ENCODE measurements around the gene NFASC. TPM values are rescaled to one million over a fixed set of nuclear protein-coding genes. Genes with fewer than 3 reads are reported as not detected.

The NFASC gene
- total RNA-seq, 1 donor from 2014 or later: 3.8 TPM

GRCh38 chr1:204979306-204979705 is 108.6 kb downstream of the NFASC start:
- no peak for TF ChIP-seq CTCF (IDR thresholded peaks at IDR 0.05; ENCODE audit: unreplicated experiment)
- peaks cover 12% of the 10 kb centered on the region for H3K27me3 Mint-ChIP-seq (ENCODE audit: unreplicated experiment)

GRCh38 chr1:204979891-204980649 is 109.4 kb downstream of the NFASC start:
- no peak for DNase-seq (ENCODE audit: low spot score)
- no peak for TF ChIP-seq CTCF (IDR thresholded peaks at IDR 0.05; ENCODE audit: unreplicated experiment)
- H3K4me1 Mint-ChIP-seq (ENCODE audit: unreplicated experiment): peaks cover 20% of the 10 kb centered on the region
- H3K9me3 Mint-ChIP-seq (ENCODE audit: unreplicated experiment): no peaks in the 10 kb centered on the region
- H3K27ac Mint-ChIP-seq (ENCODE audit: unreplicated experiment): no peak overlapping the region
- H3K27me3 Mint-ChIP-seq (ENCODE audit: unreplicated experiment): peaks cover 12% of the 10 kb centered on the region
- H3K4me3 Mint-ChIP-seq (ENCODE audit: unreplicated experiment): no peak overlapping the region
- peaks cover 5% of the 10 kb centered on the region for H3K36me3 Mint-ChIP-seq (ENCODE audit: low read depth, unreplicated experiment)

More at GRCh38 chr1:204979306-204979705, 108.6 kb downstream of the NFASC start:
- DNase-seq (ENCODE audit: low spot score): no peak
- Mint-ChIP-seq H3K9me3 (ENCODE audit: unreplicated experiment) (no peaks in the 10 kb centered on the region), H3K4me3 (ENCODE audit: unreplicated experiment) (no peak overlapping the region), H3K36me3 (ENCODE audit: low read depth, unreplicated experiment) (peaks cover 3% of the 10 kb centered on the region), H3K4me1 (ENCODE audit: unreplicated experiment) (peaks cover 20% of the 10 kb centered on the region), H3K27ac (ENCODE audit: unreplicated experiment) (no peak overlapping the region)

- H3K4me1 Mint-ChIP-seq (ENCODE audit: unreplicated experiment): peaks cover 20% of the 10 kb centered on the region
- H3K27ac Mint-ChIP-seq (ENCODE audit: unreplicated experiment): no peak overlapping the region
- no peak for DNase-seq (ENCODE audit: low spot score)
- no peak for TF ChIP-seq CTCF (IDR thresholded peaks at IDR 0.05; ENCODE audit: unreplicated experiment)
- peaks cover 8% of the 10 kb centered on the region for H3K36me3 Mint-ChIP-seq (ENCODE audit: low read depth, unreplicated experiment)
- H3K9me3 Mint-ChIP-seq (ENCODE audit: unreplicated experiment): no peaks in the 10 kb centered on the region
- H3K4me3 Mint-ChIP-seq (ENCODE audit: unreplicated experiment): no peak overlapping the region
- peaks cover 14% of the 10 kb centered on the region for H3K27me3 Mint-ChIP-seq (ENCODE audit: unreplicated experiment)
Observed at GRCh38 chr1:204980840-204981405, 110.3 kb downstream of the NFASC start.

GRCh38 chr1:204983136-204983535 is 112.5 kb downstream of the NFASC start:
- Mint-ChIP-seq H3K27me3 (ENCODE audit: unreplicated experiment) (peaks cover 7% of the 10 kb centered on the region), H3K9me3 (ENCODE audit: unreplicated experiment) (no peaks in the 10 kb centered on the region), H3K36me3 (ENCODE audit: low read depth, unreplicated experiment) (peaks cover 5% of the 10 kb centered on the region), H3K4me1 (ENCODE audit: unreplicated experiment) (peaks cover 20% of the 10 kb centered on the region), H3K4me3 (ENCODE audit: unreplicated experiment) (no peak overlapping the region), H3K27ac (ENCODE audit: unreplicated experiment) (no peak overlapping the region)
- DNase-seq (ENCODE audit: low spot score): no peak
- TF ChIP-seq CTCF (IDR thresholded peaks at IDR 0.05; ENCODE audit: unreplicated experiment): no peak

- H3K27ac Mint-ChIP-seq (ENCODE audit: unreplicated experiment): no peak overlapping the region
- H3K4me3 Mint-ChIP-seq (ENCODE audit: unreplicated experiment): no peak overlapping the region
- no peak for DNase-seq (ENCODE audit: low spot score)
- H3K9me3 Mint-ChIP-seq (ENCODE audit: unreplicated experiment): no peaks in the 10 kb centered on the region
- H3K27me3 Mint-ChIP-seq (ENCODE audit: unreplicated experiment): peaks cover 5% of the 10 kb centered on the region
- H3K4me1 Mint-ChIP-seq (ENCODE audit: unreplicated experiment): peaks cover 20% of the 10 kb centered on the region
- H3K36me3 Mint-ChIP-seq (ENCODE audit: low read depth, unreplicated experiment): peaks cover 4% of the 10 kb centered on the region
- no peak for TF ChIP-seq CTCF (IDR thresholded peaks at IDR 0.05; ENCODE audit: unreplicated experiment)
Observed at GRCh38 chr1:204983881-204984280, 113.2 kb downstream of the NFASC start.

All from endothelial cell (in vitro differentiated cells).